Amygdala (tissue), 56 donors: ENCODE data around the gene RFPL3.
"Not testable (repeated sequence)": the region's sequence is repeated elsewhere in the genome, so short reads cannot be mapped to it uniquely, and the experiment has no call there.

Experiments
- DNase-seq, 56 donors: peaks; one replicate each; lab custom pipeline; 2025; lab: John Stamatoyannopoulos, UW

The RFPL3 gene

DNA sequence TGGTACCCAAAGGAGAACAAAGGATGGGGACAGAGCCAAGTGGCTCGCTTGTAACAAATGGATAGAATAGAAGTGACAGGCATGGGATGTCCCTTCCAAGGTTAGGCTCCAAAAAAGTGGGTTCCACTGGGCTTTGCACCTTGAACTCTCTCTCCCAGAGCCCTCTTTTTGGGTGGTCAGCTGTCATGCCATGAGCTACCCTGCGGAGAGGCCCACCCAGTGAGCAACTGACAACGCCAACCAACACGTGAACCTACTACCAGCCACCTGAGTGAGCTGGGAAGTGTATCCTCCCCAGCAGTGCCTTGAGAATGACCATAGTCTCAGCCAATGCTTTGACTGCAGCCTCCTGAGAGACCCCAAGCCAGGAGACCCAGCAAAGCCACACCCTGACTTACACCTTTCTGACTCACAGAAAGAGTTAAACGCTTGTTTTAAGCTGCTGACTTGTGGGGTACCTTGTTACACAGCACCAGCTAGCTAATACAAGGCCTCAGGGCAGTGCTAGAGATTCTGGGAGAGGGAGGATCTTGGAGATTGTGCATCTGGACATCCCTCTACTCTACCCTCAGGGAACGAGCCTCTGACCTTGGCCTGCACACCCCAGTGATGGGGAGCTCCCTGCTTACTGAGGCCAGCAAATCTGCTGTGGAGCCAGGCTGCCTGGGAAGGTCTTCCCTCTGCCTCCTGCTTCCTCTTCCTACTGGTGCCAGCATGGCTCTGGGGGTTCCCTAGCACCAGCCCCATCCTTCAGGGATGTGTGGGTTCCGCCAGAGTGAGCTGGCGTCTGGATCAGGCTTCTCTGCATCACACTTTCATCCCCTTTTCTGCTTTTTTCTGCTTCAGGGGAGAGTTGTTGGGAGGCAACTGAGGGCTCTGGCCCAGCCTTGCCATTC, 29.1 kb upstream of the RFPL3 start:
- no peak for DNase-seq

DNA sequence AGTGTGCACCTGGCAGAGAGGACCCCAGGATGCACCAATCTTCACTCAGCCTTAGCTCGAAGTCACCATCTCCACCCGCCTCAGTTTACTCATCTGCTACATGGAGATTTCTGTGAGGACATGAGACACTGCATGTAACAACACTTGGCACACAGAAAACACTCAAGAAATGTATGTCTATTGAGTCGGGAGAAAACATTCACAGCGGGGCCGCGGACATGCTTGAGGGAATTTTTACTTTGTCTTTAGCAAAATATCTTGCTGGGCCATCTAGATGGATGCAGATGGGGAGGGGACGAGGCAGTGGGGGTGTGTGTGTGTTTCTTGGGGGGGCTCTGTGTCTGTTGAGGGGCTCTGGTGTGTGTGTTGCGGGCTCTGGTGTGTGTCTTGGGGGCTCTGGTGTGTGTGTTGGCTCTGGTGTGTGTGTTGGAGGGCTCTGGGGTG, 28.4 kb upstream of the RFPL3 start:
- DNase-seq, result no peak

DNA sequence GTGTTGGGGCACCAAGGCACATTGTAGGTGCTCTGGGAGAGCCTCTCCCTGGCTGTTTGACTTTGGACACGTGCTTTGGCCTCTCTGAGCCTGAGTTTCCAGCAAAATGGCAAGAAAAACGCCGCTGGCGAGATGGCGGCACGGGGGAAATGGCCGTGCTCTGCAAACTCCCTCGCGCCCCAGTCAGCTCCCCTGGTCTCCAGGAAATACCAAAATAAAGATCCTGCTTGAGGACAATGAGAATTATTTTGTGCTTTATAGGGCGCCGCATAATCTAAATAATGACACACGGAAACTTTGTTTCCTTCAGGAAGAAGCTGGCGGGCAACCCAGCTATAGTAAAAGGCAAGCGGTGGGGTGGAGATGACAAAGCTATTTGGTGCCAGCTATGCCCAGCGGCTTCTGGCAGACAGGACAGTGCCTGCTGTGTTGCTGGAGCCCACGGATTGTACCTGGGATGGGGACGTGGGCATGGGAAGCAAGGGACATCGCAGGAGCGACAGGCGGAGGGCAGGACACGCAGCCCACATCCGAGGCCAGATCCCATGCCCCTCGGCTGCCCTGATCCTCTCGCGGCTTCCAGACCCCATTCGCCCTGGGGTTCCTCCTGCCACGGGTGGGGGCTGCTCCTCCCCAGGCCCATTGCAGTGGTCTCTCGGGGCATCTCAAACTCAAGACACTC, 26.3 kb upstream of the RFPL3 start:
- no peak for DNase-seq

- DNase-seq, result no peak
Observed at GRCh38 chr22:32331918-32332725, 25.5 kb upstream of the RFPL3 start.

- no peak for DNase-seq
Observed at GRCh38 chr22:32333141-32333768, 24.4 kb upstream of the RFPL3 start.

GRCh38 chr22:32333769-32334659, 23.7 kb upstream of the RFPL3 start:
- DNase-seq, result no peak

GRCh38 chr22:32334660-32335365, 22.9 kb upstream of the RFPL3 start:
- no peak for DNase-seq

- no peak for DNase-seq
Observed at GRCh38 chr22:32335471-32335870, 22.2 kb upstream of the RFPL3 start.

DNA sequence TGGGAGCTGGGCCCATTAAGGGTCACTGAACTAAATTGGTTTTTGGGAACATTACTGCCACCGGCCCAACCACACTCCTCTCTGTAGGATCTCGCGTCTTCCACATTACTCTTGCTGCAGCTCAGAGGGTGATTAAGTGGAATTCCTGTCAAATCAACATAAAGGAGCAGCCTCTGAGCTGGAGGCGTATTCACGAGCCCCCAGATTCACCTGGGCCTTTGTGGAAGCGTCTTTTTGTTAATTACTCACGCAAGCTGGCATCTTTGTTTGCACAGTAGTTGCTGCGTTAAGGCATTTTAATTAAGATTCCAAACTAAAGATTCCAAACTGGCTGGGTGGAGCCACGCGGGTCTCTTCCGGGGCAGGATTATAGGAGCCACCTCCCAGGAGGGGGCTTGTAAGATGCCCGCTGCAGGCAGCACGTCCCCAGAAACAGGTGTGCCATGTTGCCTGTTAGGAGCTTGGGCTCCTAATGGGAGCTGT, 21.5 kb upstream of the RFPL3 start:
- no peak for DNase-seq

GRCh38 chr22:32336771-32337424, 20.8 kb upstream of the RFPL3 start:
- DNase-seq, result no peak

- DNase-seq, result not testable (repeated sequence)
Observed at GRCh38 chr22:32337425-32337824, 20.2 kb upstream of the RFPL3 start.

GRCh38 chr22:32338757-32339156, 18.9 kb upstream of the RFPL3 start:
- no peak for DNase-seq

DNA sequence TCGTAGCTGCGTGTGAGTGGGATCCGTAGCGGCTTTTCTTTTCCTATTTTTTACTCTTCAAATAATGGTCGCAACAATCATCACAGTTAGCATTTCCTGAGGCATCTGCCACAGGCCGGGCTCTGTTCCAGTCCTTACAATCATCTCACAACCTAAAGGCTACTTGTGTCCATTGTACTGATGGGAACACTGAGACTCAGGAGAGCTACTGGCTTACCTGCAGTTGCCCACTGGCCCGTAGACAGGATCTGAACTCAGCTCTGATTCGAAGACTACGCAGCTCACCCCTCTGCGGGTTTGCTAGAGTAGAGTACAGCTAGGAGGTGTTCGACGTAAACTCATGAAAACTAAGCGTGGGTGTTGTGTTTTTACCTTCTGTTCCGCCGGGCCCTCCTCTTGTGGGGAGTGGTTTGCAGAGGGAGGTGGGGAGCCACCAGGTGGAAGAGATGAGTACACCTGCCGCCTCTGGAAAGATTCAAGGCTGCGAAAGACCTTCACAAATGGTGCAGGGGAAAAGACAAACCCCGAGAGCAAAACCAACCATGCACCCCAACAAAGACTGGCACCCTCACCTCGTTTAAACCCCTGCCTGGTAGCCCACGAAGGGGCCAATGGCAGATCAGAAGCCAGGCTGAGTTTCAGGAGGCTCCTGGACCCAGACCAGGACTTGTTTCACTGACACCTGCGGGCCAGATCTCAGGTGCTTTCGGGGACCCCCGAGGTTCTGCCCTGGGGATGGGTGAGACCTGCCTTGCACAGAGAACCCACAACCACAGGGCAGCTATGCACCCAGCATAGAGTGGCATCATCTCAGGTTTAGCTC, 18.3 kb upstream of the RFPL3 start:
- no peak for DNase-seq

GRCh38 chr22:32340411-32340810, 17.3 kb upstream of the RFPL3 start:
- no peak for DNase-seq

- DNase-seq, result no peak
Observed at GRCh38 chr22:32341122-32341740, 16.4 kb upstream of the RFPL3 start.

DNA sequence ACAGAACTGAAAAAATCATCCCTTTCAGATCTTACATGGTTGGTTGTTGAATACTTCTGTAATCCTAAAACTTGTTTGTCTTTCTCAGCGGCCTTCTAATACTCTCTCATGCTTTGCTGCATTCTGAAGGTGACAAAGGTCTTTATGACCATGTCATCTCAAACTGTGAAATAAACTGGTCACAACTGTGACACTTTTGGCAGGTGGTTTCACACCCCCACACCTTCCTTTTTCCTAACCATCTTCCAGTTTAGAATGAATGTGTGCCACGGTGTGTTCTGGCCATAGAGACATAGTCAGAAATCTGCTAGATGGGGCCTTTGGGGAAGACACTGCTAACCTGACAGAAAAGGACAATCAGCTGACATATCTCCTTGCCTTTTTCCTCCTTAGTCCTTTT, 14.7 kb upstream of the RFPL3 start:
- no peak for DNase-seq

GRCh38 chr22:32343941-32344340, 13.7 kb upstream of the RFPL3 start:
- DNase-seq, result no peak
